ENCODE measurements around the gene TUBGCP4. TPM values are rescaled to one million over a fixed set of nuclear protein-coding genes. Genes with fewer than 3 reads are reported as not detected.
A peak's percentile ranks its signal among the peaks of the same experiment; 100 is the strongest.

TUBGCP4 gene, protein sequence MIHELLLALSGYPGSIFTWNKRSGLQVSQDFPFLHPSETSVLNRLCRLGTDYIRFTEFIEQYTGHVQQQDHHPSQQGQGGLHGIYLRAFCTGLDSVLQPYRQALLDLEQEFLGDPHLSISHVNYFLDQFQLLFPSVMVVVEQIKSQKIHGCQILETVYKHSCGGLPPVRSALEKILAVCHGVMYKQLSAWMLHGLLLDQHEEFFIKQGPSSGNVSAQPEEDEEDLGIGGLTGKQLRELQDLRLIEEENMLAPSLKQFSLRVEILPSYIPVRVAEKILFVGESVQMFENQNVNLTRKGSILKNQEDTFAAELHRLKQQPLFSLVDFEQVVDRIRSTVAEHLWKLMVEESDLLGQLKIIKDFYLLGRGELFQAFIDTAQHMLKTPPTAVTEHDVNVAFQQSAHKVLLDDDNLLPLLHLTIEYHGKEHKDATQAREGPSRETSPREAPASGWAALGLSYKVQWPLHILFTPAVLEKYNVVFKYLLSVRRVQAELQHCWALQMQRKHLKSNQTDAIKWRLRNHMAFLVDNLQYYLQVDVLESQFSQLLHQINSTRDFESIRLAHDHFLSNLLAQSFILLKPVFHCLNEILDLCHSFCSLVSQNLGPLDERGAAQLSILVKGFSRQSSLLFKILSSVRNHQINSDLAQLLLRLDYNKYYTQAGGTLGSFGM
- polyA plus RNA-seq (ENCODE audit: insufficient read length in 4 of 4), result 10 to 100 TPM; 20.4 to 32.0 (median 24.3) TPM

DNA sequence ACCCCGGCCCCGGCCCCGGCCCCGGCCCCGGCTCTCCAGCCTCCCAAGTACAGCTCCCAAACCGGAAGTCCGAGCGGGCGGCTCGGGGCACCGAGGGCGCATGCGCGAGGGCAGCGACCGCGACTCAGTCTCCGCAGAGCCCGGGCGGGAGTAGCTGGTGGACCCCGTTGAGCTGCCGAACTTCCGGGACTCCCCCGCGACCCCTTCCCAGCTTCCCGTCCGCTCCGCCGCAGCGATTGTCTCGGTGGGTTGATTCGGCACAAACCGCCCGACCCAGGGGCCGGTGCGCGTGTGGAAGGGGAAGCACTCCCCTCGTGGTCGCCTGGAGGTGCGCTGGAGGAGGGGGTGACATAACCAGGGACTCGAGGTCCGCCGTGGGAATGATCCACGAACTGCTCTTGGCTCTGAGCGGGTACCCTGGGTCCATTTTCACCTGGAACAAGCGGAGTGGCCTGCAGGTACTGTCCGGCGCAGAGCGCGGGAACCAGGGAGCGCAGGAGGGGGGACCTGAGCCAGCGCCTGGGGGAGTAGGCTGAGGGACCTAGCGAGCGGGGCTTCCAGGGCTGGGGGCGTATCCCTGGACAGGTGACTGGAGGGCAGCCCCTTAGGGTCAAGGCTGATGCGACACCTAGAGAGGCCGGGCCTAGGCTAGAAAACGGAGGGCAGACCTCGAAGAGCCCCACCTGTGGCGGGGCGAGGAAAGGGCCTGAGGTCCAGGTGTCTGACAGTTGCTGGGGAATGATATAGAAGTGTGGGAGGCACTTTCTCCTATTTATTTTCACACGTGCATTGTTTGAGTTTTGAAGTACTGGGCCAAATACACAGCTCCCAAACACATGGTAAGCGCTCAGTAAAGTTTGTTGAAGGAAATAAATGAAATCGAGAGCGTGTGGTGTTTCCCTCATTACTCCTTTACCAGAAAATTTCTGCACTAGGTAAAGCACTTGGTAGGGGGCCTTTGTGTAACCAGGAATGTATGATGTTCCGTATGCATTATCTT is at the start of gene TUBGCP4, which contains the start of gene ZSCAN29:
Gene TUBGCP4 (plus strand): TSS at position 127 of the 1,000 bp plus-strand sequence. CDS start 254 bp downstream, at position 381.
Gene ZSCAN29 (minus strand): TSS at position 69 of the 1,000 bp plus-strand sequence. CDS start 1,130 bp downstream, outside the sequence.
- peak; percentile 53 to 77 (median 64) for DNase-seq (ENCODE audit: low read depth in 4 of 4, low spot score in 2 of 4)

DNA sequence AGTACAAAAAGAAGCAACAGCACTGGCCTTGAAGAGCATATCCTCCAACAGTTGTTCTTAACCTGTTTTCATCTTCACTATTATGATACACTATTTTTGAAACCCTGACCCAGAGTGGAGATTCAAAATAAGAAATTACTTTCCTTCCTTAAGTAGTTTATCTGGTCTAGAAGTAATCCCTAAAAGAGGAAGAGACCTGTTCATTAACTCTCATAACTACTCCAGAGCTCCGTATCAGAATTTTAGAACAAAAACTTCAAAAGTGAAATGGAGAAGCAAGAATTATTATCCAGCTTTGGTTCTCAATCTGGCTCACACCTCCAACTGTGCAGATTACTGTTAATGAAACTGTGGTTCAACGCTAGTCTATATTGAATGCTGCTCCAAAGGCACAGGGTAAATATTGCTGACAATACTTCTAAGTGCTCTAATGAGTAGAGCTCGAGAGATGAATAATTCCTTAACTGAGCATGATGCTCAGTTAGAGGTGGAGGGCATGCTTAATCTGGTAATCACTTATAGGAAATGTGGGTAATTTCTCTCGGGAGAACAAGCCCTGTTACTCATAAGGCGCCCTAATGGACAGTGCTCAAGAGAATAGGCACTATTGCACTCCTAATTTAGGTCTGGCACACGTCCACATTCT is 45.7 kb upstream of the TUBGCP4 start:
- DNase-seq (ENCODE audit: low read depth in 4 of 4, low spot score in 2 of 4), result no peak

DNA sequence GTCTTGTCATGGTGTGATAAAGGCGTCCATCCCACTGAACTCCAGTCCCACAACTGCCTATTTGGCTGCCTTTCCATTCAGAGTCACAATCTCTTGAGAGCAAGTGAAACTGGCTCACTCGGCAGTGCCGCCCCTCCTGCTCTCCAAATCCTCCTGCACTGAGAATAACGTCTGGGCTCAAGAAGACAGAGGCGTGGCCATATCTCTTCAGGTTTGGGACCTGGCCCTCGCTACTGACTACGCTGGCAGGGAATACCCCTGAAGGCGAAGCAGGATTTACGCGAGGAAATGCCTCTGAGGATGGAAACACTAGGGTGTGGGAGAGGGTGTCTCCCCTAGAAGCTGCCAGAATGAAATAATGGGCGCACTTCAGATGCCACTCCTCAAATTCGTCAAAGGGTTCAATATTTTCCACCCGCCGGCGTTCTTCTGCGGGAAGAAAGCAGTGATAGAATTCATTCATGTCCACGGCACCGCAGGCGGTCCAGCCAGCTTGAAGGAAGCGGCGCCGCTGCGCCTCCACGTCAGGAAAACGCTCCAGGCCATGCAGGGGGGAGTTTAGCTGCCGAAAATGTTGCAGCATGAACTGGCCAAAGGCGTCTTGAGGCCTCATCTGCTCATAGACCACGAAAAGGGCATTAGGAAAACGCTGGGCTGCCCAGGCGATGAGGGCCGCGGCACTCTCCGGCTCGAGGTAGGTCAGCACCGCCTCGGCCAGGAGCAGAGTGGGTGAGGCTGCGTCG is 41.5 kb upstream of the TUBGCP4 start:
- peak in 3 of 4 donors; percentile 7 to 28 (median 26) for DNase-seq (ENCODE audit: low read depth in 4 of 4, low spot score in 2 of 4)

DNA sequence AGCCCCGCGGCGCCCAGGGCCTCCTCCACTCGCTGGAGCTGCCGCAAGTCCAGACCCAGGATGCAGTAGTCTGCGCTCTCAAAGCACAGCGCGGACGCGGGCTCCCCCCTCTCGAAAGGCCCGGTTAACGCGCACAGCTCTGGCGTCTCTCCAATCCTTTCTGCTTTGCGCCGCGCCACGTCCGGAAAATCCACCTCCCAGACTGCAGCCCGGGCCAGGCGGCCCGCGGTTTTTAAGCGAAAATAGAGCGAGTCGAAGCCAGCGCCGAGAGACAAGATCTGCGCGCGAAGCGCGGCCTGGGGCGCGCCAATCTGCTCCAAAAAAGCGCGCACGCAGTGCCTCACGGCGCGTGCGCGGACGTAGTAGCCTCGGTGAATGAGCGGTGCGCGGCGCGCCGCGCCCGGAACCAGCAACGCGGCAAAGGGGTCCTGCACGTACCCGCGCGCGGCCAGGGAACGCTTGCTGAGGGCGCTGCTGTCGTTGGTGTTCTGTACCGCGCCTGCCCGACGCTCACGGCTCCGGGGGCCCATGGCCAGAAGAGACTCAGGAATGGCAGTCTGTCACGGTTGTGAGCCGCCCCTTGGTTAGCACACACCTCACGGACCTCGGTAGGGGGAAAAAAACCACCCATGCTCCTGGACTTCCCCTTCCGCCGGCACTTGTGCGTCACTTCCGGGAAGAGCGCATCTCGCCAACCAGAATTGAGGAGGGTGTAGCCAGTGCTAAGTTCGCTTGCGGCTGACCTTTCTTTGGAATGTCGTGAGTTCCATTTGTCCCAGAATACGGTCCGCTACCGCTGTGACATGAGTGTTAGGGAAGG is 40.7 kb upstream of the TUBGCP4 start, which contains the start of gene LCMT2:
Gene LCMT2 (minus strand): TSS at position 614 of the 820 bp plus-strand sequence. CDS start 84 bp downstream, at position 530.
- DNase-seq (ENCODE audit: low read depth in 4 of 4, low spot score in 2 of 4), result peak; percentile 95 to 97 (median 96)

DNA sequence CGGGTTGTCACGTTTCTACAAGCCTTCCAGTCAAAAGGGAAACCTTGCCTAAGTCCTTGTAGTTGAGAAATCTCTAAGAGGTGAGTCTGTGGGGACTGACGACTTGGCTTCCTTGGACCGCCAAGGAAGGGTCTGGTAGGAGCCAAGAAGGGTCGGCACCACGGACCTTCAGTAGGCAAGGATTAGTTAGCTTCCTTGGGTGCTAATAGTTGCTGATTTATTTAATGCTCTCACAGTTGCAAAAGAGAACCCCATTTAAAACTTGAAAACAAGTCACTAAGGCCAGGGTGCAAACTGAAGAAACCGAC is 40.2 kb upstream of the TUBGCP4 start:
- no peak for DNase-seq (ENCODE audit: low read depth in 4 of 4, low spot score in 2 of 4)

DNA sequence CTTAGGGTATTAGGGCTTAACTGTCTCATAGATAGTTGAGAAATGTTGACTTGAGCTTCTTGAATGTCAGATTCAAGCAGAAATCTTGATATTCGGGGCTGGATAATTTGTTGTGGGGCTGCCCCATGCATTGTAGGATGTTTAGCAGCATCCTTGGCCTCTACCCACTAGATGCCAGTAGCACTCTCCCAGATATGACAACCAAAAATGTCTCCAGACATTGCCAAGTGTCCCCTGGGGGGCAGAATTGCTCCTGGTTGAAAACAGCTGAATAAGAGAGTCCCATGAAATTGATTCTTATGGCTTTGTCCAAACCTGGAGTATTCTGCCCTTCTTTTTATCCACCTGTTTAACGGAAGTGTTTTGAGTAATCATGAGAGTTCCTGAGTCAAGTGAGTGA is 24.6 kb upstream of the TUBGCP4 start:
- no peak for DNase-seq (ENCODE audit: low read depth in 4 of 4, low spot score in 2 of 4)

DNA sequence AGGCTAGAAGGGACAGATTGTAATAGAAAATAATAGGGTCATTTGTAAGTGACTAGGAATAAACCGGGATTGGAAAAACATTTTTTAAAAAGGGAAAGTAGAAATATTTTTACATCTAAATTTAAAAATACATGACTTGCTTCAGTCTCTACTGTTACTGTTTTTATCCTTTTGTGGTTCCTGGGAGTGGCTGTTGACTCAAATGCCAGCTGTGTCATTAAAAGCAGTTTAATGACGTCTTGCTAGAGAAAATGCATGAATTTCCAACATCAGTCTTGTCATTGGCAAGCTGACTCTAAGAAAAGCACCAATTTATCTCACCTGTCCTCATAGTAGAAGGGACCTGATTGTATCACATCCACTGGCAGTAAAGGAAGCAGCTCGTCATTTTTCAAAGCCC is 23.8 kb upstream of the TUBGCP4 start:
- DNase-seq (ENCODE audit: low read depth in 4 of 4, low spot score in 2 of 4), result no peak

DNA sequence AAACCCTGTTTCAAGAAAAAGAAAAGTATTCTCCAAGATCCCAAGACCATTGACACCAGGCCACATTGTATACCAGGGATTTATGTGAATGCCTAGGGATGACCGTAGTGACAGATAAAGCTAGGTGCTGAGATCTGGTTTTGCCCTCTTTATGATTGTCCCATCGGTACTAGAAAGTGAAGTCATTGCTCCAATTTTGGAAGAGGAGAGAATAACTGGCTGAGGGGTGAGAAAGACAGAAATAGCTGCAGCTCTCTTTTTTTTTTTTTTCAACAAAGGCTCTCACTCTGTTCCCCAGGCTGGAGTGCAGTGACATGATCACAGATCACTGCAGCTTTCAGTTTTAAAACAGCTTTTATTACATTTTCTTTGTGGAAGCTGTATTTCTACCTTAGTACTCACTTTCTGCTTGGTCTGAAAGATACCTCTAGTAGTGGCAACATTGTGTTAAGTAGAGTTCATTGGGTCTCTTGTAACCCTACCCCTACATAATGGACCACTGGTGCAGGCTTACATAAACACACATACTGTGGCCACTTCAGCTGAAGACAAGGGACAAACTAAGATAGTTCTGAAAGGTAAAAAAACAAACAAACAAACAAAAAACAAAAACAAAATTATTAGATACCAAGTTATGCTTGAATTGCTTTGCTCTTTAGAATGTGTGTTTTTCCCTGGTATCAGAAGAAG is 18.1 kb upstream of the TUBGCP4 start:
- DNase-seq (ENCODE audit: low read depth in 4 of 4, low spot score in 2 of 4), result no peak

DNA sequence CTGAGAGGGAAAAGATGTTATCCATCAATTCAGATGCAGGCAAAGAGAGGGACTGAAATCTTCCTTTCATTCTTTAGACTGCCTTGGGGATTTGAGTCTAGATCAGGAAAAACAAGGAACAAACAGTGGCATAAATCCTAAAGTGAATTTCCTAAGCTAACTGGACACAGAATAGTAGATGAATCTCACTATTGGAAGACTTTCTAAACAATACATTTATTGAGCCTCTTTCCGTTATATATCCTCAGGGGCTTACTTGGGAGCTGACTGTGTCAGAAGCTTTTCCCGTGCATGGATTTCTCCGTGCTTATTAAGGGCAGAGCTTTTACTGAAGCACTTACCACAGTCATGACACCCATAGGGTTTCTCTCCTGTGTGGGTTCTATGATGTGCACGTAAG is 10.1 kb upstream of the TUBGCP4 start:
- no peak for DNase-seq (ENCODE audit: low read depth in 4 of 4, low spot score in 2 of 4)

DNA sequence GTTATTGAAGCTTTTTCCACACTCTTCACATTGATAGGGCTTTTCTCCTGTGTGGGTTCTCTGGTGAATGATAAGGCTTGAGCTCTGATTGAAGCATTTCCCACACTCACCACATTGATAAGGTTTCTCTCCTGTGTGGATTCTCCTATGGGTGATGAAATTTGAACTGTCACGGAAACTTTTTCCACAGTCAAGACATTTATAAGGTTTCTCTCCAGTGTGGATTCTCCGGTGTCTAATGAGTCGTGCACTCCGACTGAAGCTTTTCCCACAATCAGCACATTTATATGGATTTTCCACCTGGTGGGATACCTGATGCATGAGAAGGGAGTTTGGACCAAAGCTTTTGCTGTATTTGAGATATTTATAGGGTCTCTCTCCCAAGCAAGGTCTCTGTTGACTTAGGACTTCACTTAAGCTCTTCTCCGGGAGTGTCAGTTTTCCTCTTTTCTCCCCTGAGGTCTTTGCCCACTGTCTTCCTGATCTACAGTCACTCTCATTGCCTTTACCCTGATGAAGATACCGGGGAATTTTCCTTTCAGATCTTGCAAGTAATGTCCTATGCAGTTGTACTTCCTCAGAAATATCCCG is 9.5 kb upstream of the TUBGCP4 start:
- no peak for DNase-seq (ENCODE audit: low read depth in 4 of 4, low spot score in 2 of 4)

DNA sequence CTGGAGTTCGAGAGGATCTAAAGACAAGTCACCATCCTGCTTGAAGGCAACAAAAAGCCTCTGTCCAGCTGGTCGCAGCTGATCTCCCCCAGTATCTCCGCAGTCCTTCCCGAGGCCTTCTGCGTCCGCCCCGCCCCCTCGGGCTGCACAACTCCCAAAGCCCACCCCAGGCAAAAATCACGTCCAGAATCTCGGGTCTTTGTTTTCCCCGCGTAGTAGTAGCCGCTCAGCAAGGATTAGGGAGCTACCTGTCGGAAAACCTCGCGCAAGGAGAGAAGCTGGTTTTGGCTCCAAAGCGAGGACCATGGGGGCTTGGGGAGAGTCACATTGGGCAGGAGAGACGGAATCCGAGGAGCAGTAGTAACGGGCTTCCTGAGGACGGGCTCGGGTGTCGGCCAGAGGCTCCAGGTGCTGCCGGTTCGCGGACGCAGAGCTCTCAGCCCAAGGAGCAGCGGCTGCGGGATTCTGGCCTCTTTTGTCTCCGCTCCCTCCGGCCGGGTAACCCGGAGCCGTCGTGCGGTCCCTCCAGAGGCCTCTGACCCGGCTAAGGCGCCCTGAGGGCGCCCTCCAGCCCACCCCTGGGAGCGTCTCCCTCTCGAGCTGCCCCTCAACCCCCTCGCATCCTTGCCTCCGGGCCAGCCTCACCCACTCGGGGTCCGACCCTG is 459 bp upstream of the TUBGCP4 start:
- peak in 3 of 4 donors; percentile 21 to 48 (median 40) for DNase-seq (ENCODE audit: low read depth in 4 of 4, low spot score in 2 of 4)

DNA sequence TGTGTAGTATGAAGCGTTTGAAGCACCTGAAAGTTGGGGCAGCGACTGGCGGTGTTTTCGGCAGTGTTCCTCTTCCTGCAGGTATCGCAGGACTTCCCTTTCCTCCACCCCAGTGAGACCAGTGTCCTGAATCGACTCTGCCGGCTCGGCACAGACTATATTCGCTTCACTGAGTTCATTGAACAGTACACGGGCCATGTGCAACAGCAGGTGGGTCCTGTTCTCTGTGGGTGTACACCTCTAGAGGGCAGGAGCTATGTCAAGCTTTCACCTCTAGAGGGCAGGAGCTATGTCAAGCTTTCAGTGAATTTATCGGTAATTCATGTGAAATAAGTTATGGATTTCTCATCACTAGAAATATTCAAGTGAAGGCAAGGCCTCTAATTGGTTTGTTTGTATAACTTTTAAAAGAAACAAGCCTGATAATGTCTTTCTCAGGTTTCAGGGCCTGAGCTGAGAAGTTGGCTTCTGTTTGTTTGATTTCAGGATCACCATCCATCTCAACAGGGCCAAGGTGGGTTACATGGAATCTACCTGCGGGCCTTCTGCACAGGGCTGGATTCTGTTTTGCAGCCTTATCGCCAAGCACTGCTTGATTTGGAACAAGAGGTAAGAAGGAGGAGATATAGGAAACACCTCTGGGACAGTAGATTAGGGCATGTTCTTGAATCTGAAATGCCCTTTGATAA is 5.3 kb downstream of the TUBGCP4 start:
- DNase-seq (ENCODE audit: low read depth in 4 of 4, low spot score in 2 of 4), result no peak

DNA sequence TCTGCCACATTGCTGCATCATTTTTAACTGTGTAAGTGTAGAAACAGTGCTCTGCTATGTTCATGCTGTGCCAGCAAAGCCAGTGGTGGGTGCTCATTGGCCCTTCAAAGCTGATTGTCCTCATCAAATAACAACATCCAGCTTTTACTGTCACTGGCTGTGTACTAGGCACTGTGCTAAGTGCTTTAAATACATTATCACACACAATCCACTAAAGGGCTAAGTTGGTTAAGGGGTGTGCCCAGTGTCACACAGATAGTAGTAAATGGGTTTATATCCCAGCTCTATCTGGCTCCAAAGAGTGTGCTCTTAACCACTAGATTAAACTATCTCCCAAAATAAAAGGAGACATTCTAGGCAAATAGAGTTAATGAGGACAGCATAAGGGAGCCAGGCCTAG is 7.7 kb downstream of the TUBGCP4 start:
- DNase-seq (ENCODE audit: low read depth in 4 of 4, low spot score in 2 of 4), result no peak

DNA sequence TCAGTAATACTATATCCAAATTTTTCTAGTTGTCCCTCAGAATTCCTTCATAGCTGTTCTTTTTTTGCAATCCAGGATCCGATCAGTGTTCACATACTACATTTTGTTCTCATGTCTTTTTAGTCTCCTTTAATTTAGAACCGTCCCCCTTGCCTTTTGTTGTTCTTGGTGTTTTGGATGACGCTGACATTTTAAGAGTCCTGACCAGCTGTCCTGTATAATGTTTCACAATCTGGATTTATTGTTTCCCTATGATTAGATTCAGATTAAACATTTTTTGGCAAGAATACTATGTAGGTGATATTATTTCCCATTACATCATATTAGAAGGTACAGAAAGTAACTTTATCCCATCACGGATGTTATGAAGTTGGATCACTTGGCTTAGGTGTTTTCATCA is 11.4 kb downstream of the TUBGCP4 start:
- DNase-seq (ENCODE audit: low read depth in 4 of 4, low spot score in 2 of 4), result no peak

DNA sequence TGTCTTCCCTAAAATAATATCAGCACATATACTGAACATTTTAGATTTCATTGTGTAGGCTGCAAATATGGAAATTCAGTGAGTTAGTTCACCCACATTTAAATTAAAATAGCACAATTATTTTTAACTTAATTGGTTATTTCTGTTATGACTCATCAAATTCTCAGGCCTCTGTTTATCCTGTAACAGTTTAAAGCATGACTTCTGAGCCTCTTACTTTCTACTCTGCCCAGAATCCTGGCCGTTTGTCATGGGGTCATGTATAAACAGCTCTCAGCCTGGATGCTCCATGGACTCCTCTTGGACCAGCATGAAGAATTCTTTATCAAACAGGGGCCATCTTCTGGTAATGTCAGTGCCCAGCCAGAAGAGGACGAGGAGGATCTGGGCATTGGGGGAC is 12.2 kb downstream of the TUBGCP4 start:
- DNase-seq (ENCODE audit: low read depth in 4 of 4, low spot score in 2 of 4), result no peak

DNA sequence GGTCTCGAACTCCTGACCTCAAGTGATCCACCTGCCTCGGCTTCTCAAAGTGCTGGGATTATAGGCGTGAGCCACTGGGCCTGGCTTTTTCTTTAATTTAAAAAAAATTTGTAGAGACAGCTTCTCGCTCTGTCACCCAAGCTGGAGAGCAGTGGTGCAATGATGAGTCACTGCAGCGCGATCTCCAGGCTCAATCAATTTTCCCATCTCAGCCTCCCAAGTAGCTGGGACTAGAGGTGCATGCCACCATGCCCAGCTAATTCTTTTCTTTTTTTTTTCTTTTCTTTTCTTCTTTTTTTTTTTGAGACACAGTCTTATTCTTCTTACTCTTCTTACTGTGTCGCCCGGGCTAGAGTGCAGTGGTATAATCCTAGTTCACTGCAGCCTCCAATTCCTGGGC is 19.8 kb downstream of the TUBGCP4 start:
- DNase-seq (ENCODE audit: low read depth in 4 of 4, low spot score in 2 of 4), result no peak
